CD4-positive, alpha-beta T cell treated with Interleukin-6 at 100 ng/mL for 8 hours (primary cell): ENCODE data around the gene THBS1.
A peak's percentile ranks its signal among the peaks of the same experiment; 100 is the strongest.

Experiments used
- DNase-seq: peaks from one replicate; pipeline ENCODE4 v3.0.0-alpha.2; 2020; ENCODE audit warnings: mixed read lengths, low spot score

THBS1 gene

DNA sequence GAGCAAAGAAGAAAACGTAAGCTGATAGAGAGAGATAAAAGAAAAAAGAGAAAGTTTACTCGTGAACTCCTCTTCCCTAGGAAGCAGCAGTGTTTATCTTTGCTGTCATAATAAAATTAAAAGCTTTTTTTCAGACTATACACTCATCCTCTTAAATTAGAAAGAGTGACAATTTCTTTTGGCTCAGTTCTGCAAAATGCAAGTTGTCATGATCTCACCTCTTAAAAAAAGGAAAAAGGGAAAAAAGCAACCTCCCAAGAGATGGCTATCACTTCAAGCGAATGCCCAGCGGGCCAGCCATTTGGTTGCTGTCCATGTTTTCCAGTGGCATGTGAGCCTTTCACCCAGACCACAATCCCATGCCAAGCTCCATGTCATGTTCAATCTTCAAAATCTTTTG lies 7.0 kb upstream of the THBS1 start:
- DNase-seq = no peak

DNA sequence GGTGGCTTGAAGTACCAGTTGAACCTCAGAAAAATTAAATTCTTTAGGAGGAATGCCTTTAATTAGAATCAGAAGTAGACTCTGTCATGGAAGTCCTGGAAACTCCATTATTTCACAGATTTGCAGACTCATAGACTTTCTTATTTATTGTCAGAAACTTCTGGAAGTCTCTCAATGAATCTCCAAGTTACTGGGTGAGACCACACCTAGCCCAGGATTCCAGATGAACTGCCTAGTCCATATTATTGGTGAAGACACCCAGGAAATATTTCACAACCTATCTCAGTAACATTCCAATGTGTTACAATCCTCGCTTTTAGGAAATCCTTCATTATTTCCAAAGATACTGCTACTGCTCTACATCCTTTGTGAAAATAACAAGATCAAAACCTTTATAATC lies 6.5 kb upstream of the THBS1 start:
- no peak for DNase-seq

DNA sequence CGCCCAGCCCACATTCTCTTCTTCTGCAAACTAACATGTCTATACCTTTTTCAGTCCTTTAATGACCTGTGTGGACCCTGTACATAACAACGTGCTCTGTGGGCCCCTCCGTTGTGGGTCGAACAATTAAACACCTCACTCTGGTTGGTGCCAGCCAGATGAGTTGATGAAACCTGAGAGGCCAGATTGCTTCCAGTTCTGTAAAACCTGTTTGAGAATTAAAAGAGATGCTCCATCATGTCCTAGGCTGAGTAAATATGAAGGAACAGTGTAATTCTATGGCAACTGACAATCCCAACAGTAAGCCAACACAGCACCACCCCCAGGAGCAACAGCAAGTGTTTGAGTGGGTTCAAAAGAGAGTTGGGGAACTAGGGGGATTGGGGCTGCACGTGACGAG lies 5.7 kb upstream of the THBS1 start:
- no peak for DNase-seq

DNA sequence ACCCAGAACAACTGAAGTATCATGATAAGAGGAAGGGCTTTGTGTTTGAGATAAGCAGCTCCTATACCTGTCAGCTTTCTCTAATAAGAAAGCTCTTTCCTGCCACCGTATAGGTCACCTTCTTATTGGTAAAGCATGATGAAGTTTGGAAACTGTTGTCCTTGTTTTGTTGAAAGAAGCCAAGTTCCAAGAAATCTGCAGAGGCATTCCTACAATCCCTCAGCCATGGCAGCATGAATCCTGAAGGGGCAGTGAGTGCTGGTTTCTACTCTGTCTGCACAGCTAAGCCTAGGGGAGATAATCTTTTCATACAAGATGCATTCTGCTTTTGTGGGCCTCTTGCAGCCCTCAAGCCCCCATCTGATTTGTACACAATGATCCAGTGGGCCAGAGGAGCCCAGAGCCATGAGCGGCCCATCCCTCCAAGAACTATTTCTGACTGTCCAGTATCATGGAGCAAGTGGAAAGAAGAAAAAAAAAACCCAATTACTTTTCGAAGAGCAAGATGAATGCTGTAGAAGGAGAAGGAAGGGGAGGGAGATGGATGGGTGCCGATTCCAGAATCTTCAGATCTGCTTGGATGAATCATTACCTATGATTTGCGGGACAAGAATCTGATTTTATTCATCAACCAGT lies 1.9 kb upstream of the THBS1 start:
- no peak for DNase-seq

DNA sequence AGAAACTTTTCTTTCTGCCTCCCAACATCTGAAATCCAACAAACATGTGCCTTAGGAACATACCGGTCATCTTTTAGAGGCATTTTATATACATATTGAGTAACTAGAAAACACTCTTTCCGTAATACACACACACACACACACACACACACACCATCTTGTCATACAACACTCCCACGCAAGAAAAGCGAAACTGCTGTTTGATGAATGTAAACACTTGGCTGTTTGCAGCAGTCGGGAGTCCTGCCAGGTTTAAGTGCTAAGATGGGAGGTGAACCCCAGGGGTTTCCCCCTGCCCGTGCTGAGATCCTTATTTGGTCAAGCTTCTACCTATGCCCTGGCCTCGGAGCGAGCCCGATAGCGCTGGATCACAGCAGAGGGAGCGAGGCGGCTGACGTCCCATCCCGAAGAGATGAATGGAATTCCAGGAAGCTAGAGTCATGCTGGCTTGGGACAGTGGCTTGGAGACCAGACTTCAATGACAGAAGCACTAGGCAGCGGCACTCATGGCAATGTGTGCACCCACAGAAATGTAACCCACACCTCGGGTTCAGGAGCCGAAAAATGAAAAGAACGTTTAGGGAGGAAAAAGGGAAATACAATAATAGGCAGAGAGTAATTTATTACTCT lies 1.3 kb upstream of the THBS1 start:
- no peak for DNase-seq

DNA sequence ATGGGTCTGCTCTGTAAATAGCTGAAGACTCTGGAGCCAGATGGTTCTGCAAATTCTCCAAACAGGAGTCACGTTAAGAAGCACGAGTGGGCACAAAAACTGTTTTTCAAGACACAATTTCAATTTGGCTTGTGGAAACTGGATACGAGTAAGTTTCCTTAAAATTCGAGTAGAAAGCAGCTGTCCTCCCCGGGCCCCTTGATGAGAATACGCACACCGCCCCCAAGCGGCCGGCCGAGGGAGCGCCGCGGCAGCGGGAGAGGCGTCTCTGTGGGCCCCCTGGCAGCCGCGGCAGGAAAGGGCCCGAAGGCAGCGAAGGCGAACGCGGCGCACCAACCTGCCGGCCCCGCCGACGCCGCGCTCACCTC lies 778 bp upstream of the THBS1 start:
- peak; percentile 82 for DNase-seq

DNA sequence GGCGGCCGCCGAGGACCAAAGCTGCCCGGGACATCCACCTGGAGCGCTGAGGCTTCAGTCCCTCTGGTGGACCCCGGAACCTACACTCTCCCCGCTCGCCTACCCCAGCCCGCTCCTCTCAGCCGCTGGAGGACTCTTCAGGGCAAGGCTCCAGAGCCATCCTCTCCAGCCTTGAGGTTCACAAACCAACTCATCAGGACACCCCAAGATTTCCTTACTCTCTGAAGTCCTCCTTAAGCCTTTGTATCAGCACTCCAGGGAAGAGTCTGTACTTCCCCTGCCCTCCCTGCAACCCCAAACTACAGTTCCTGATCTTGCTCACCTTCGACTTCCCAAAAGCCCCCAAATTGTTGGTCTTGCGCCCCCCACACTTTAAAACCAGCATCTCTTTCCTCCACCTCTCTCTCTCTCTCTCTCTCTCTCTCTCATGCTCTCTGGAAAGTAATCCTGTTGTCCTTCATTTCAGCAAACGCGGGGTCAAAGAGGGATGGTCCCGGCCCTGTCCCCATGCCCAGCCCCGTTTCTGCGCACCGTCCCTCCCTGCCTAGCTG lies 438 bp downstream of the THBS1 start:
- no peak for DNase-seq

DNA sequence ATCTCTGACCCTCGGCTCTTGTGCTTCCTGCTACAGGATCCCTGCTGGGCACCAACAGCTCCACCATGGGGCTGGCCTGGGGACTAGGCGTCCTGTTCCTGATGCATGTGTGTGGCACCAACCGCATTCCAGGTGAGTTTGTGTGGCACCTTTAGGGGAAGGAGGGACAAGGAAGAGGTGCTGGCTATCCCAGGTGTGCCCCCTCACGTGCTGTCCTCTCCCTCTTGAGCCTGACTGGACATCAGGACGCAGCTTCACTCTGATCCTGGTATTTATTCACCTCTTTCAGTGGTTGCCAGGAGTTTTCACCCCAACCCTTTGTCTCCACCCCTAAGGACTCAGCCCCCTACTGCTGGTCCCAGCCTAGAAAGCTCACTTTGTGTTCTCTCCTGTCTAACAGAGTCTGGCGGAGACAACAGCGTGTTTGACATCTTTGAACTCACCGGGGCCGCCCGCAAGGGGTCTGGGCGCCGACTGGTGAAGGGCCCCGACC lies 960 bp downstream of the THBS1 start:
- DNase-seq = no peak

DNA sequence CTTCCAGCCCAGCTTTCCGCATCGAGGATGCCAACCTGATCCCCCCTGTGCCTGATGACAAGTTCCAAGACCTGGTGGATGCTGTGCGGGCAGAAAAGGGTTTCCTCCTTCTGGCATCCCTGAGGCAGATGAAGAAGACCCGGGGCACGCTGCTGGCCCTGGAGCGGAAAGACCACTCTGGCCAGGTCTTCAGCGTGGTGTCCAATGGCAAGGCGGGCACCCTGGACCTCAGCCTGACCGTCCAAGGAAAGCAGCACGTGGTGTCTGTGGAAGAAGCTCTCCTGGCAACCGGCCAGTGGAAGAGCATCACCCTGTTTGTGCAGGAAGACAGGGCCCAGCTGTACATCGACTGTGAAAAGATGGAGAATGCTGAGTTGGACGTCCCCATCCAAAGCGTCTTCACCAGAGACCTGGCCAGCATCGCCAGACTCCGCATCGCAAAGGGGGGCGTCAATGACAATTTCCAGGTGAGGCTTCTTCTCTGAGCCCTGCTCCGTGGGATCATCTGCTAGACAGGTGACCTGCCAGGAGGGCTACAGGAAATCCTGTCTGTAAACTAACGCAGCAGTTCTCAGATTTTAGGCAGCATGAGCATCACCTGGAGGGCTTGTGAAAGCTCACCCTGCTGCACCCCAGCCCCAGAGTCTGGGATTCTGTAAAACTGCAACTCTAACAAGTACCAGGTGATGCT lies 1.6 kb downstream of the THBS1 start:
- DNase-seq = no peak

DNA sequence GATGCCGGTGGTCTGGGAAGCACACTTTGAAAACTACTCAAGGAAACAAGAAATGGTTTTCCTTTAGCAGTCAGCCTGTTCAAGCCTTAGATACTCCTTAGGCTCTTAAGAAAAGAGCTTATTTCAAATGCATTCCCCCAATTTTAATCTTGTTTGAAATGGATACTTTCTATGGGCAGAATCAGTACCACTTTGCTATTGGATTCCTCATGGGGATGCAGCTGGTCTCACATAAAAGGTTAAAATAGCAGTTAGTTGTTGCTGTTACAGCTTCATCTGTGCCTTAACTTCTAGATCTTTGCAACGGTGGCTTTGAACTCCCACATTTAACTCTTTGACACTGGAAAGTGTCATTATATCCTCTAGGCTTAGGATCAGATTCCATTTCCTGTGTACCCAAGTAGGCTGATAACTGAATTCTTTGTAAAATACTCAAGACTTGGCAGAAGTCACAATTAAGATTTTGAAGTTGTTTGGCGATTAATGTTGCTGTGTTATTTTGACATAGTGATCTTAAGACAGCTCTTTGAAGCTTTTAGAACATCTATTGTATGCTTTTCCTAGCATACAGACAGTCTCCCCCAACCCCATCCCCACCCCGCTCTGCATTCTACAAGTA lies 2.2 kb downstream of the THBS1 start:
- DNase-seq = no peak

DNA sequence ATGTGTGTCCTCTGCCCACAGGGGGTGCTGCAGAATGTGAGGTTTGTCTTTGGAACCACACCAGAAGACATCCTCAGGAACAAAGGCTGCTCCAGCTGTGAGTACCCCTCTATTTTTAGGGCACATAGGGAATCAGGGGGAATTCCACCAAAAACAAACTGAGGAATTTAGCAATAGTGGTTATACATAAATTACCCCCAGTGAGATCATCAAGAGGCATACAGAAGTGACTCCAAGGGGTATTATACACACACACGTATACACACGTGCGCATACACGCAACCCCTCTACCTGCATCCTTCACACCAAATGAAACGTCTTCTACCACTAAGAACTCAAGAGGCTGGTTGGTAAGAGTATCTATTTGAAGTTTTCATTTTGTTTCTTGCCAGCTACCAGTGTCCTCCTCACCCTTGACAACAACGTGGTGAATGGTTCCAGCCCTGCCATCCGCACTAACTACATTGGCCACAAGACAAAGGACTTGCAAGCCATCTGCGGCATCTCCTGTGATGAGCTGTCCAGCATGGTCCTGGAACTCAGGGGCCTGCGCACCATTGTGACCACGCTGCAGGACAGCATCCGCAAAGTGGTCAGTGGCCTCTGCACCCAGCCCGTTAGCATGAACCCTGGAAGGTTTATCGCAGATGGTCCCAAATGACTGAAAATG lies 2.9 kb downstream of the THBS1 start:
- DNase-seq = peak; percentile 8

DNA sequence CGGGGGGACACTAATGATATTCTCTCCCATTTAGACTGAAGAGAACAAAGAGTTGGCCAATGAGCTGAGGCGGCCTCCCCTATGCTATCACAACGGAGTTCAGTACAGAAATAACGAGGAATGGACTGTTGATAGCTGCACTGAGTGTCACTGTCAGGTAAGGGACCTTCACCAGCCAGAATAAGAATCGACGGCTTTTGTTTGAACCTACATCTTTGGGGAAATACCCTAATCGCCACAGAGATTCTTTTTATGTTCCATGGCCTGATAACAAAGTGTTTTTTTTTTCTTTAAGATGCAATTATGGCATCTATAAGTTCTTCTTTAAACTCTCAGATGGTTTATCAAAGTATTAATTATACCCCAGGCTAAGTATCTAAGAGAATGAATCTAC lies 3.4 kb downstream of the THBS1 start:
- no peak for DNase-seq

DNA sequence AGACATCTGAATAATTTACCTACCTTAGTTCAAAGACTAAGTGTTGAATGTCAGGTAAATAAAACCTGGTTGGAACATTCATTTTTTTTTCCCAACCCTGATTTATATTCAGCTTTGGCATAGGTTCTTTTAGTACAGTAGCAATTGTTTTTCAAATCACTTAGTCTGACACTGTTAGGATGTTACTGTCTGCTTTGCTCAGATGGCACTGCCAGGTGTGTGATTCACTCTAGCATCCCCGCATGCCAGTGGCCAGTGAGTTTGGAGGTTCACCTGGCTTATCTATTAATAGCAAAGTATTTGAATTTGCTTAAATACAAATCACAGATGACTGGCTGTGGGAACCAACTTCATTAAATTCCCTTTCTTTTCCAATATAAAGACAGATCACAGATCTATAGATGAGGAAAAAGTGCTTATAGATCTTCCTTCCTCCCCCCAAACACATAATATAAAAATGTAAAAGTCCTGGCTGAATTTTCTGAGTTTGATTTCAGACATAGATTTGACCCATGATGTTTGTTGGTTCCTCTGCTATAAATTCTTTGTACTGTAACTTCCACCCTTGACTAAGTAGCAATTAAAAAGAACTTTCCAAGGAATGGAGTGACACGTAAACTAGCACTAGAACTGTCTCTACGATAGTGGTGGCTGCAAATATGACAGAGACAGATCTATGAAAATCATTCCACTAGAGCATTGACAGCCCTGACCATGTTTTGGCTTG lies 3.9 kb downstream of the THBS1 start:
- DNase-seq = no peak

DNA sequence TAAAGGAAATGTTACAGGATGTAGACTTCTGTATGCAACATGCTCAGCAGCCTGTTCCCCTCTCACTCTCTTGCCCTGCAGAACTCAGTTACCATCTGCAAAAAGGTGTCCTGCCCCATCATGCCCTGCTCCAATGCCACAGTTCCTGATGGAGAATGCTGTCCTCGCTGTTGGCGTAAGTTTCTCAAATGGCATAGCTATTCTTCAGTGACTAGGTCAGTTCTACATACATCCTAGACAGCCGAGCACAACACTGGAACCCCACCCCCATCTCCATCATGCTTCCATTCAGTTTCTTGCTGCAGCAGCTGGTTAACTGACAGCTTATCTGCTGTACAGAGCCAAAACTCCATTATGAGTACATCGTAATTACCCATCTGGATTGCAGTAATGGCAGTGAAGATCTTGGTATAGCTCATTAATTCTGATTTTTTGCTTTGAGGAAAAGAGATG lies 4.5 kb downstream of the THBS1 start:
- no peak for DNase-seq

DNA sequence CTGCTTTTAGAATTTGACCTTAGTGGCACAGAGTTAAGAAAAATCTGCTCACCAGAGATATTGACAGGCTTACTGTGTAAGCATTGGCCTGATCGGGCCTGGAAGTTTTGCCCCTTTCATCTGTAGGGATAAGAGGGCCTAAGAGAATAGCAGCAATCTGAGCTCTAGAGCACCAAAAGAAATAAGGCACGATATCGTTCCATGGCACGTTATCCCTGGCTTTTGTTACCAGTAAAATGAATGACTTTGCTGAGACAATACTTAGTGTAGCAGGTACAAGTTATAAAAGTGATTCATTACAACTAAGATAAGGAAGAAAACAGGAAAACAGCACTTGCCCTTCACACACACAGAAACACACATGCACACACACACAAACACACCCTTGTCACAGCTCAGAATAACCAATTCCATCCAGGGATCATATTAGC lies 5.0 kb downstream of the THBS1 start:
- no peak for DNase-seq

DNA sequence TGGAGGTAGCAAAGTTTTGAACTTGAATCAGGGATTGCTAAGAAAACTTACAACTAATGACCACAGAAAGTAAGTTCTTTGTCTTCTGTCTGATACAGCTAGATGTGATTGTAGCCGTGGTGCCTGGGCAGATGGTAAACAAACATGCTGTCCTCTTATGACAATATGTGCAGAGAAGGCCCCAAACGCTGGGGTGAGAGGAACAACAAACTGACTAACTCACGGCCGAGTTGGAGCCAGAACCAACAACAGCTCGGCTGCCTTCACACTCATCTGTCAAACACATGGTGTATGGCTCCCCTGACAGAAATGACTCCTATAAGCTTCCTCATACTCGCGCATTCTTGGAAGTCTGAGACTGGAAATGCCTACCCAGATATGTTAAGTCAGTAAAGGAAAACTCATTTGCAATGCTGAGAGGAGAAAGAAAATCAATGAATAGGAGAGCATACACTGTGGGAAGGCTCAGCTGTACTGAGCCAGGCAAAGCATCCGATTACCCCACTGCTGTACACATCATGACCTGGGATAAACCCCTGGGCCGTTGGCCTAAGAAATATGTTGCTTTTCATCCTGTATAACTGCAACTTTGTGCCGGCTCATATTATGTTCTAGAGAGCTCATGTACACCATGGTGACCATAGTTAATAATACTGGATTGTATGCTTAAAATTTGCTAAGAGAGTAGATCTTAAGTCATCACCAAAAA lies 5.7 kb downstream of the THBS1 start:
- DNase-seq = no peak

DNA sequence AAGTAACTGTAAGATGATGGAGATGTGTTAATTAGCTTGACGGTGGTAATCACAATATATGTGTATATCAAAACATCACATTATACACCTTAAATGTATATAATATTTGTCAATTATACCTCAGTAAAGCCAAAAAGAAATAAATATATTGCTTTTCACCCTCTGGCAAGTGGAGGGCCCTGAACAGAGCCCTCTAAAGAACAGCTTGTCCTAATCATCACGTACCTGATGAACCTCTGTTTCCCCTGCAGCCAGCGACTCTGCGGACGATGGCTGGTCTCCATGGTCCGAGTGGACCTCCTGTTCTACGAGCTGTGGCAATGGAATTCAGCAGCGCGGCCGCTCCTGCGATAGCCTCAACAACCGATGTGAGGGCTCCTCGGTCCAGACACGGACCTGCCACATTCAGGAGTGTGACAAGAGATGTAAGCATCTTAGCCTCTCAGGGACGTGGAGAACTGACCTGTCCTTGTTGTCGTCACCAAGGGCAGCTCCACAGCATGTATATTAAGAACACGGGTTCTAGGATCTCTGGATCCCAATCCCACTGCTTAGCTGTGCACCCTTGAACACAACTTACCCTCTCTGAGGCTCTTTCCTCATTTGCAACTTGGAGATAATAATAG lies 6.3 kb downstream of the THBS1 start:
- no peak for DNase-seq

DNA sequence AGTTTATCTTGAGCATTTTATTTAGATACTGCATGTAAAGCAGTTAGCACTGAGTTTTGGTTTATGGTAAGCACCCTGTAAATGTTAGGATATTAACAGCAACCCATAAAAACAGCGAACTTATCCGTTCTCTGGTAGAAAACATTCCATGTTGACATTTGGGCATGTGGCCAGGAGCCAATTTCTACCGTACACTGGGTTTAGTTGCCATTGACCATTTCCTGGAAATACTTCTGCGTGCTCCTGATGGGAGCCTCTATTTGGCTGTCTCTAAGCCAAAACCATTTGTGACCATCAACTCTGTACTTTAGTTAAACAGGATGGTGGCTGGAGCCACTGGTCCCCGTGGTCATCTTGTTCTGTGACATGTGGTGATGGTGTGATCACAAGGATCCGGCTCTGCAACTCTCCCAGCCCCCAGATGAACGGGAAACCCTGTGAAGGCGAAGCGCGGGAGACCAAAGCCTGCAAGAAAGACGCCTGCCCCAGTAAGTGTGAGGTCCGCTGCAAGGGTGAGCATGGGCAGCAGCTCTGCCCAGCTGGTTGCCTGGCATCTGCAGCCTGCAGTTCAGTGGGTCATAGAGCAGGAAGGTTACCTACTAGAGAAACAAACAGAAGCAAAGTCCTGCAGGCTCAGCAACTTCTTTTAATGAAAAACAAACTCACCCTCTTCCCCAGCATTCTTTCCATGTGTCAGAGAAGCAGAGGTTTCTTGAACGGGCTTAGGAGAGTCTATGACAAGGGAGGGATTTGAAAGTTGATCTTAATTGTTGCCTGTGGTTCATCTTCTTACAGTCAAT lies 7.1 kb downstream of the THBS1 start:
- DNase-seq = no peak

DNA sequence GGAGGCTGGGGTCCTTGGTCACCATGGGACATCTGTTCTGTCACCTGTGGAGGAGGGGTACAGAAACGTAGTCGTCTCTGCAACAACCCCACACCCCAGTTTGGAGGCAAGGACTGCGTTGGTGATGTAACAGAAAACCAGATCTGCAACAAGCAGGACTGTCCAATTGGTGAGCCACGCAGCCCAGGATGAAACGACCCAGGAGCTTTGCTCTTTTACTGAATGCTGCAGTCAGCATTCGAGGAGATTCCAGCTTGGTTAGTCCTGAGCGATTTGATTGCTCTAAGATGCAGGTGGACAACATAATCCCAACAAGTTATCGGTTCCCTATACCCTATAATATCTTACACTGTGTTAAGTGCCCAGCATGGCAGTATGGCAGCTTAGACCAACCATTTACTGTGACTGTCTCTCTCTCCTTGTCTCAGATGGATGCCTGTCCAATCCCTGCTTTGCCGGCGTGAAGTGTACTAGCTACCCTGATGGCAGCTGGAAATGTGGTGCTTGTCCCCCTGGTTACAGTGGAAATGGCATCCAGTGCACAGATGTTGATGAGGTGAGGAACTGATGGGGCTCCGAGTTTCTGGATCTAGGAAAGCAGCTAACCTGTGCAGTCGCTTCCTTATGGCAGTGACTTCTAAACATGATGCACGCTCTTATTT lies 7.8 kb downstream of the THBS1 start:
- DNase-seq = no peak
